HG02973 (cell line): ENCODE measurements around the gene TBX1.

Experiments used
- ATAC-seq: cut with Tn5 transposase; IDR thresholded peaks from one replicate; pipeline ENCODE4 v1.9.1; 2021; ENCODE audit warnings: moderate library complexity; ENCODE audit not compliant: unreplicated experiment

Gene TBX1

DNA sequence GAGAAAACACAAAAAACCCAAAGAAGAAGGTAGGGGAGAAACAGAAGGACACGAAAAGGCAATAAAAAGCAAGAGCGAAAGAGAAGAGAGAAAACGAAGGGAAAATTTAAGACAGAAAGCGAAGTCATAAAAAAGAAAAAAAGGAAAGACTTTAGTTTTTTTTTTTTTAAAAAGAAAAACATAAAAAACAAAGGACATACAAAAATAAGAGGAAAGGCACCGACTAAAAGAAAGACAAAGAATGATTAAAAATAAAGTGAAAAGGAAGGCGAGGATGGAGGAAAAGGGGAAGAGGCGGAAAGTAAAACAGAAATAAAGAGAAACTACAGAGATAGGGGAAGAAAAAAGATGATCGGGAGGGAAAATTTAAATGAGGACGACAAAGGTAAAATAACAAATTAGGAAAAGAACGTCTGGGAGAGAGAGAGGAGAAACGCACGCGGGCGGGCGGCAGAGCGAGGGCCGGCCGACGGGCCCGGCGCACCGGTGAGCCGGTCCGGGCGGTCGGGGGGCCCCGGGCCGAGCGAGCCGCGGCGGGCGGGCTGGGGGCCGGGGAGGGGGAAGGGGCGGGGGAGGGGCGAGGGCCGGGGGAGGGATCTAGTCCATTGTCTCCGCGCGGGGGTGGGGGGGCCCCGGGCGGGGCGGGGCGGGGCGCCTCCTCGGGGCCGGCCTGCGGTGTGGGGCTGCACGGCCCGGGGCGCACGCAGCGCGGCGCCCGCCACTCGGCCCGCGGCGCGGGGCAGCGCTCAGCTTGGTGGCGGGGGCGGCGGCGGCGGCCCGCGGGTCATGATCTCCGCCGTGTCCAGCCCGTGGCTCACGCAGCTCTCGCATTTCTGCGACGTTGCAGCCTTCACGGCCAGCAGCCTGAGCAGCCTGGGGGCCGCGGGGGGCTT lies at the start of gene TBX1:
TBX1 (plus strand) TSS at position 721 of the 893 bp plus-strand sequence; CDS start at position 787, 66 bp downstream.
- no peak for ATAC-seq

DNA sequence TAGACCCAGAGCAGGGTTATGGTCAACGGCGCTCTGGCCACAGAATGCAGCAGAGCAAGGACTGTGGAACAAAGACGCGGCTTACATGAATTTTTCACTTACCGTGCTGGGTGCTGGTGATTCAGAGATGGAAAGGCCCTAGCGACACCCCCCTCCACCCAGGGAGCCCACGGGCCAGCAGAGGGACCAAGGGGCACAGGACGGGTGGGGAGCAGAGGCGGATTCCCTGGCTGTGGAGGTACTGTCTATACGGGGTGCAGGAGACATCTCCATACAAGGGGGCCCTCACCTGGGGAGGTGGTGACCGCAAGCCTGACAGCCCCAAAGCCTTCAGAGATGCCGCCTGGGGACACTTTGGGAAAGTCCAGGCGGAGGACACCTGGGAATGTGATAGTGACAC lies 47.3 kb upstream of the TBX1 start:
- no peak for ATAC-seq

DNA sequence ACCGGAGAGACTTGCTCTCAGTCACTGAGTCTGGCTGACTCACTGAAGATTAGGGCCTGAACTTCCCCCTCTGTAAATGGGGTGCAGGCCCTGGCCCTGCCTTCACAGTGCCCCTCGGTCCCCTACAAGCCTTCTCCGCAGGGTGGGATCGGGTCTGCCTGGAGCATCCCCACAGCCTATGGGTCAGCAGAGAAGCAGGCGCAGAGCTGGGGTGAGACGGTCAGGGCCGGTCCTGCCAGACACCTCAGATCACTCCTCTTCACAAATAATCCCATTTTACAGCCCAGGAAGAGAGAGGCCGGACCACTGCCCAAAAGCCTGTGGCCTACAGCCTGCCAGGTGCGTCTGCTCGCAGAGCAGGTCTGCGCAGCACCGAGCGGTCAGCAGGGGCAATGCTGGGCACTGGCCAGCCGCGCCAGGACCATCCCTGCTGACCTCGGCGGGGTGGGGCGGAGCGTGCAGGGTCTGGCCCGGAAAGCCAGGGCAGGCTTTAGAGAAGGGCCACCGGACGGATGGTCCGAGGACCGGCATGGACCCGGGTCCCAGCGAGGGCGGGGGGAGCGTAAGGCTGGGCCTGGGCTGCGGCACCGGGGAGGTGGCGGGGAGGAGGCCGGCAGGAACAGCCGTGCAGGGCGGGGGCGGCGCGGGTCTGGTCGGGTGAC lies 46.8 kb upstream of the TBX1 start:
- no peak for ATAC-seq

DNA sequence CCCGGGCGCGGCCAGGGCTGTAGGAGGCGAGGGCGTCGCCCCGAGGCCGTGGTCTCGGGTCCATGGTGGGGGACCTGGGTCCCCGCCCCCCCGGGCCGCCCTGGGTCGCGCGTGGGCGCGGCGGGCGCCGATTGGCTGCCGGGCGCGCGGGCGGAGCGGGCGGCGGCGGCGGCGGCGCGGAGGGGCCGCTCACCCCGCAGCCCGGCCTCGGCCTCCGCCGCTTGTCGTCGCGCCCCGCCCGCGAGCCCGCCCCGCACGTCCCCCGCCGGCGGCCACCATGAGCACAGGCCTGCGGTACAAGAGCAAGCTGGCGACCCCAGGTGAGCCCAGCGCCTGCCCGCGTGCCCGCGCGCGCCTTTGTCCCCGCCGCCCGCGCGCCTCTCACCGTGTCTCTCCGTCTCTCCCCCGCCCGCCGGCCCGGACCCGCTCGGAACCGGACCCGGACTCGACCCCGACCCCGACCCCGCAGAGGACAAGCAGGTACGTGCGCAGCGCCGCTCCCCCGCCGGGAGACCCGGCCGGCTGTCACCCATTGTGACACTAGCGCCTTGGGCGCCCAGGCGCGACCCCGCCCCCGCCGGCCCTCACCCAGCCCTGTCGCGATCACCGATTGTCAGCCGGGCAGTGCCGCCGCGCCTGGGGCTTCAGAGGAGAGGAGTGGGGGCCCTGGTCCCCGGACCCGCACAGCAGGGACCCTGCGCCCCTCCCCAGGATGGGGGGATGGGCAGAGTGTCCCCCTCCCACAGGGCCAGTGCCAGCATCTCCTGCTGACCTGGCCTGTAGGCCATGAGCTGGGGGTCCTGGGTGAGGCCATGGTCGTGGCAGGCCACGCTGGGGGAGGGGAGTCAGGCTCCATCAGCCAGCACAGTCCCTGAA lies 46.0 kb upstream of the TBX1 start, which contains the start of gene SEPTIN5:
SEPTIN5 (plus strand) TSS at position 192 of the 876 bp plus-strand sequence; CDS start at position 278, 86 bp downstream.
- no peak for ATAC-seq

DNA sequence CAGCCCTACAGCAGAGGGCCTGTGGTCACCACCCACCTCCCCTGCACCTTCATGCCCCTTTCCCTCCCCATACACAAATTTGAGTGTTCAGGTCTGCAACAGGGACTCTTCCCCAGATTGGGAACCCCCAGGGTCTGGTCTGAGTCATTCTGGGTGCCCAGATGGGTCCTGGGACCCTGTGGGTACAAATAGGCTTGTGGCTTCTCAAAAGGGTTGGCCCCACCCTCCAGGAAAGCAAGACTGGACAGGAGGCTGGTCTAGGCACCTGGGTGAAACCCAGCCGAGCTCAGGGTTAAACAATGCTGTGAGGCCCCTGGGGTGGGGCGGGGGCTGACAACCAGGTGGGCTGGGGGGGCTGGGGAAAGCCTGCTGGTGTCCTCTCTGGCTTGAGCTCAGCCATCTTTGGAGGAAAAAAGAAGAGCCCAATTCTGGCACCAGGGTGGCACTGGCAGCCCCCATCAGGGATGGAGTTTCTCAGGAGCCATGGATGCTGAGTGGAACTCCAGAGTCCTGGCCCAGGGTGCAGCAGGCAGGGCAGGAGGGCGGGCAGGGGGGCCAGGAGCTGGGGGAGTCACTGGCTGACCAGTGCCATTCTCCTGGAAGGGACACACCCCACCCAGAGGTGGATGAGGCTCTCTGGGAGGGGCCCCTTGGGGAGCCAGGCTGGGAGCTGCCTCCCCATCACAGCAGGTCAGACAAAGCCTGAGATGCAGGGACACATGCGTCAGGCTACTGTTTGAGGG lies 45.2 kb upstream of the TBX1 start:
- ATAC-seq: no peak

DNA sequence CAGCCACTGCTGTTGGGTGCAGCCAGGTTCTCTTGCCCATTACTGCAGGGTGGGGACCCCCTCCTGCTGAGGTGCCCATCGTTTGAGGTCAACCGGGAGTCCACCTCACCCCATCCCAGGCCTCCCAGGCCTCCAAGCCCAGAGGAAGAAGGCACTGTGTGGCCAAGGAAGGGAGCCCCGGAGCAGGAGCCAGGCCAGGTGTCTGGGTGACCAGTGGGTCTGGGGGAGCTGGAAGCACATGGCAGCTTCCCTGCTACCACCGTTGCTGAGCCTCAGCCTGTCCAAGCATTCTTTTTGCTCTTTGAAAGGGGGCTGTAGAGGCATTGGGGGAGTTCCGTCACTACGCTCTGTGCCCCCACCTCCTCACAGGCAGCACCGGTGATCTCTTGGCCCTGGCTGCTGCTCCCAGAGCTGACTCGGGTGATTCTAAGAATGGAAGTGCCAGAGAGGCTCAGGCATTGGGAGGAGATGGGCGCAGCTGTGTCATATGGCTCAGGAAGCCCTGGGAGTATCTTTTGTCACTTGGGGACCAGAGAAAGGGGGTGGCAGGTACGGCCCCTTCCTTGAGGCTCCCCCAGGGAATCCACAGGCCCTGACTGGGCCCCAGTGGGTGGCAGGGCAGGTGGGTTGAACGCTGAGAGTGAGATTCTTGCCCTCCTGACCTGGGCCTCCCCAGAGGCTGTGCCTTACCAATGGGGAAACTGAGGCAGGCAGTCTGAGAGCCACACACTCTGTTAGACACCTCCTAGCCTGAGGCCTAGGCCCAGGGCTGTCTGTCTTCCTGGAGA lies 44.3 kb upstream of the TBX1 start:
- no peak for ATAC-seq

DNA sequence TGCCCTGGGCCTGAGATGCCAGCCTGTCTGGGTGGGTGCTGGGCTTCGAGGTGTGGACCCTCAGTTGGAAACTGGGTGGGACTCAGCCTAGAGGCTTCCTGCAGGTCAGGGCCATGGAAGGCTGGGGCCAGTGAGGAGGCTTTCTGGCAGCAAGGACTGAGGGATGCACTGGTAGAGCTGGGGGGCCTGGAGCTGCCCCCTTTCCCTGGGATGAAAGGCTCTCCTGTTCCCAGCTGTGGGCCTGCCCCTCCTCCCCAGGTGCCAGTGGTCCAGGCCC lies 43.8 kb upstream of the TBX1 start:
- ATAC-seq: no peak

DNA sequence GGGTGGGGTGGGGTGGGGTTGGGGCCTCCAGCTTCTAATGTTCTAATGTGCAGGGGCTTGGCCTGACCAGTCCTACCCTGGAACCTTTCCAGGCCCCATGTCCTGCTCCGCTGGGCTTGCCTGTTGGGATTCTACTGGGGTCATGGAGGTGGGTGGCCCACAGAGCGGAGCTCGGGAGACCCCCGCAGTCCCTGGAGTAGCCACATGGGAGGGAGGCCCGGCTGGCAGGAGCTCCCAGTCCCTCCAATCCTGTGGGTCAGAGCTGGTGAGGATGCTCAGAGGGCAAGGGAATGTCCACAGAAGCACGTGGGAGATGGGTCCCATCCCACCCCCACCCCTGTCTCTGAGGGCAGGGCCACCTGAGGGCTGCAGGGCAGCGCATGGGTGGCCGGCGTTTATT lies 43.4 kb upstream of the TBX1 start:
- ATAC-seq: no peak

DNA sequence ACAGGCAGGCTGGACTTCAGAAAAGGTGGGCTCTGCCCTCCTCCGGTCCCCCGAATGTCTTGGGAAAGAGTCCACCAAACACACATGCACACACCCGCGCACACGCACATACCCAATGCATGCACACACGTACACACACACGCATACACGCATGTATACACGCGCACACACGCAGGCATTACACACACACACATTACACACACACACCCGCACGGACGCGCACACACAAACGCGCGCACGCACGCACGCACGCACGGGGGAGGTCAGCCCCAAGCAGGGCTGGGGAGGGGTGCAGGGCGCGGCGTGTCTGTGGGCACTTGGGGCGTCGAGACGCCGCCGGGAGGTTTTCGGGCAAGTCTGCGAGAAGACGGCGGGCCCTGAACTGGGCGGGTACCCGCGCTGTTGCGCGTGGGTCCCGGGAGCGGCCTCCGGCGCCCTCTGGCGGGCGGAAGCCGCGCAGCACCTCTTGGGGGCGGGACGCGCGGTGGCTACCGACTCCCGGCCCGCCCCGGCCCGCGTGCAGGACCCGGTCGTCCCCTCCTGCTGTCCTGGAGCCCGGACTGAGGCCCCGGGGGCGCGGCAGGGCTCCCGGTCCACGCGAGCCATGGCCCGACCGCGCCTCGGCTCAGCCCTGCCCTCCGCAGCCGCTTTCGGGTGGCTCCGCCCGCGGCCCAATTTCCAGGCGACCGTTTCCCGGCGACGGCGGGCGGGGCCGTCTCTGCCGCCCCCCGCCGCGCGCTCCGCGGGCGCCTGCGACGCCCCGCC lies 42.7 kb upstream of the TBX1 start:
- no peak for ATAC-seq

DNA sequence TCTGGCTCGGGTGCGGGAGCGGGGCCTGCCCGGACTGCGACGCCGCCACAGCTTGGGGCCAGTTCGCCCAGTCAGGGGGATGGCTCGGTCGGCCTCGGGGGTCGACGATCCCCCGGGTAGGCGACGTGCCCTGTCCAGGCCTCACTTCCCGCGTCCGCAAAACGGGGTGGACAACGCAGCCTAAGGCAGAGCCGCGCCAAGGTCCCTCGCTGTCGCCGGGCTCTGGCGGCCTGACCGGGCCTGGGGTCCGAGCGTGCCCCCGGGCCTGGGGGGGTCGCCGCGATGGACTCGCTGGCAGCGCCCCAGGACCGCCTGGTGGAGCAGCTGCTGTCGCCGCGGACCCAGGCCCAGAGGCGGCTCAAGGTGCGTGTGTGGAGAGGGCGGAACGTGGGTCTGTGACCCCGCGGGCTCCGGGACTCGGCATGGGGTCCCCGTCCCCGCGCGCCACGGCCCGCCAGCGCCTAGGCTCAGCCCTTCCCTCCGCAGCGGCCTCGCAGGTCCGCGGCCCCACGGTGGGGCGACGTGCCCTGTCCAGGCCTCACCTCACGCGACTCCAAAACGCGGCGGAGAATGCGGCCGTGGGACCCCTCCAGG lies 42.0 kb upstream of the TBX1 start:
- no peak for ATAC-seq

DNA sequence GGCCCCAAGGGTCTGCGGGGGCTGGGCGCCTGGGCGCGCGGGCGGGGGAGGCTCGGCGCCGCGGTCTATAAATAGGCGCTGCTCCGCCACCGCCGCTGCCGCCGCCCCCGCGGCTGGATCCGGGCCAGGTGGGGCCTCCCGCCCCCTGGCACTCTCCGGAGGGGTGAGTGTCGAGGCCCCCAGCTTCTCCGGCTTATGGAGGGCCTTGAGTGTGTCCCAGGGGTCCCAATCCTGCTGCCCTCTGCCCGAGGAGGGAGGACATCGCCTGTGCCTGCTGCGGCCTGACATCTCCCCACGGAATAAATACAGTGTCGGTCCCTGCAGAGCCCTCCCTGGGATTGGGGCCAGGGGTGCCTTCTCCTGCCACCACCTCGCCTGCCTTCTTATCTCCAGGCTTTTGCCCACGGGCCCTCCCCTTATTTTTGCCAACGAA lies 41.5 kb upstream of the TBX1 start:
- no peak for ATAC-seq

DNA sequence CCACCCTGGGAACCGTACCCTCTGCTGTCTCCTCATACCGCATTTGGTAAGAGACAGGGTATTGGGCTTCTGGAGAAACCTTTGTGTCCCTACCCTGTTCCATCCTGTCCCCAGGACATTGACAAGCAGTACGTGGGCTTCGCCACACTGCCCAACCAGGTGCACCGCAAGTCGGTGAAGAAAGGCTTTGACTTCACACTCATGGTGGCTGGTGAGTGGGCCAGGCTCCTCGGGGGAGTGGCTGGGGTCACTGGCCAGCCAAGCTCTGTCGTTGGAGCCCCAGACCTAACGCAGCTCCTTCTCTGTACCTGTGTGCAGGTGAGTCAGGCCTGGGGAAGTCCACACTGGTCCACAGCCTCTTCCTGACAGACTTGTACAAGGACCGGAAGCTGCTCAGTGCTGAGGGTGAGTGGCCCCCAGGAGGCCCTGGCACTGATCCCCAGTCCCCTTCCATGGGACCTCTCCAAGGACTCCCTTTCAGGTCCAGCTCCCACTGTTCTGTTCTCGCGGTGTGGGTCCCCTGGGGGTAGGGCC lies 41.0 kb upstream of the TBX1 start:
- no peak for ATAC-seq

DNA sequence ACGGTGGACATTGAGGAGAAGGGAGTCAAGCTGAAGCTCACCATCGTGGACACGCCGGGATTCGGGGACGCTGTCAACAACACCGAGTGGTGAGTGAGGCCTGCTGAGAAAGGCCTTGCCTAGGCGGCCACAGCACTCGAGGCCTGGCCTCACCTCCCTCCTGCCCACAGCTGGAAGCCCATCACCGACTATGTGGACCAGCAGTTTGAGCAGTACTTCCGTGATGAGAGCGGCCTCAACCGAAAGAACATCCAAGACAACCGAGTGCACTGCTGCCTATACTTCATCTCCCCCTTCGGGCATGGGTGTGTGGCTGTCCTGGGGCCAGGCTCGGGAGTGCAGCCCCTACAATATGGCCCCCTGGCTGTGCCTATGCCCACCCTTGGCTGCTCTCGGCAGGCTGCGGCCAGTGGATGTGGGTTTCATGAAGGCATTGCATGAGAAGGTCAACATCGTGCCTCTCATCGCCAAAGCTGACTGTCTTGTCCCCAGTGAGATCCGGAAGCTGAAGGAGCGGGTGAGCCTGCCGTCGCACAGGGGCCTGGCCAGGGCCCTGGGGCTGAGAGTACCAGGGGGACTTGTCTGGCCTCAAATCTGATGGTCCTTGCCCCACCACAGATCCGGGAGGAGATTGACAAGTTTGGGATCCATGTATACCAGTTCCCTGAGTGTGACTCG lies 40.3 kb upstream of the TBX1 start:
- no peak for ATAC-seq

DNA sequence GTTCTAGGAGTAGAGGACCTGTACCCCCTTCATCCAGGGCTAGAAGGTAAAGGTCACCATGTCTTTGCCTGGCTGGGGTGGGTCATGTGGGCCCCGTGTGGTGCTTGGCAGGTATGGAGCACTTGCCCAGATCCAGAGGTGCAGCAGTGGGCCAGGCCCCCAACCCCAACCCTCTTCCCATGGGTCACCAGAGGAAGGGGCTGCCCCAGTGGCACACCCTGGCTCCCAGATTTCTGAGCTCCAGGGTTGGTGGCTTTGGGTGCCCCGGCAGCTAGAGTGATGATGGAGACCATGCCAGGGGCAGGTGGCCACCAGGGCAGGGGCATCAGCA lies 39.6 kb upstream of the TBX1 start:
- no peak for ATAC-seq

DNA sequence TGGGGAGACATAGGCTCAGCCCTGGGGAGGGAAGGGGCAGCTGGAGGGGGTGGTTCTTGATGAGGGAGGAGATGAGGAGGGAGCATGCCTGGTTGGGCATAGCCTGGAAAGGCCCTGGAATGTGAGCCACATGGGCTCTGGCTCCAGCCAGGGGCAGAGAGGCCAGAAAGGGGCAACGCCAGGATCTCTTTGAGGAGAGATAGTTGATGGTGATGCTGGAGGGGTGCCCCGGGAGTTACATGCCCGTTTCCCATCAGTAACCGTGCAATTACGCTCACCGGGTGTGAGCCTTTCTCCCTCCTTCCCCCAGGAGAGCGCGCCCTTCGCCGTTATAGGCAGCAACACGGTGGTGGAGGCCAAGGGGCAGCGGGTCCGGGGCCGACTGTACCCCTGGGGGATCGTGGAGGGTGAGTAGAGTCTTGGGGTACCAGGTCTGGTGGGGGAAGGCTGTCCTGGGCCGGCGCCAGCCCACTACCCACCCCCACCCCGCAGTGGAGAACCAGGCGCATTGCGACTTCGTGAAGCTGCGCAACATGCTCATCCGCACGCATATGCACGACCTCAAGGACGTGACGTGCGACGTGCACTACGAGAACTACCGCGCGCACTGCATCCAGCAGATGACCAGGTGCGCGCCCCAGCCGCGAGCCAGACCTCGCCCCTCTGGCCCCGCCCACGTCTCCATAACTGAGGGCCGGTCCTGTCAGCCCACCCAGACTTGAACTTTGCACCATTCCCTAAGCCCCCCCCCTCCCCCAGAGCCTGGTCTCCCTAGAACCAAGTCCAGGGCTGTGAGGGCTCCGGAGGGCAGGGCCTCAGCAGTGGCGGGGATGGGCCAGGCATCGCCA lies 39.0 kb upstream of the TBX1 start:
- ATAC-seq: no peak

DNA sequence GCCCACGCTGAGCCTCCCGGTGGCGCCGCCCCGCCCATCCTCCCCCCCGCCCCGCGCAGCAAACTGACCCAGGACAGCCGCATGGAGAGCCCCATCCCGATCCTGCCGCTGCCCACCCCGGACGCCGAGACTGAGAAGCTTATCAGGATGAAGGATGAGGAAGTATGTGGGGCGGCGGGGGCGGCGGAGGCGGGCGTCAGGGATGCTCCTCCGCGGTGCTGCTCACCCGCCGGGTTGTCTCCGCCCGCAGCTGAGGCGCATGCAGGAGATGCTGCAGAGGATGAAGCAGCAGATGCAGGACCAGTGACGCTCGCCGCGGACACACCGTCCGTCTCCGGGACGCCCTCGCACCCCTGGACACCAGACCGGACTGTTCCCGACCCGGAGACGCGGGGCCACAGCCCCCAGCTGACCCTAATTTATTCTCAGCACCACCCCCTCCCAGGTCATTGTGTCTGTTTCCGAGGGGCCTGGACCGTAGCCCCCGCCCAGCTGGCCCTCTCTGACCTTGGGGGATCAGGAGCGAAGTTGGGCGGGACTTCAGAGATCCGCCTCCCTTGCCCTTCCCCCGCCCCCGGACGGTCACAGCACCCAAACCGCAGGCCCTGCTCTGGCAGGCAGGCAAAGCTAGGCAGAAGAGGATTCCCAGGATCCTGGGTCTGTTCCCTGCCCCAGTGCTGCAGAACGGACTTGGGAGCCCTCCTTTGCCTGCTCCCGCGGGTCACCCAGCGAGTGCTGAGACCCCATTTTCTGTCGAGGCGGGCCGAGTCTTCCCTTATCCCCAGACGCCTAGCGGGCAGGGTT lies 38.2 kb upstream of the TBX1 start:
- no peak for ATAC-seq

DNA sequence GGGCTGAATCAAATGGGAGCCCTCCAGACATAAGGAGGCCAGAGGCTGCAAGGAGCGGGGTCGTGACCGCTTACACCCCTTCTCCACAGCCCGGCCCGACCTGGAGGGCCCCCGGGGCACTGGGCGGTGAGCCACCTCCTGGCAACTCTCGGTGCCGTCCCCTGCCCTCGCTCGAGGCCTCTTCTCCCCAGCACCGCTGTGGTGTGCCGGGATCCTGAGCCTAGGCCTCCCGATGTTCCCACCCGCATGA lies 37.7 kb upstream of the TBX1 start:
- ATAC-seq: no peak
